ENCODE measurements around the gene PALB2.
A peak's percentile ranks its signal among the peaks of the same experiment; 100 is the strongest.

PALB2 gene

DNA sequence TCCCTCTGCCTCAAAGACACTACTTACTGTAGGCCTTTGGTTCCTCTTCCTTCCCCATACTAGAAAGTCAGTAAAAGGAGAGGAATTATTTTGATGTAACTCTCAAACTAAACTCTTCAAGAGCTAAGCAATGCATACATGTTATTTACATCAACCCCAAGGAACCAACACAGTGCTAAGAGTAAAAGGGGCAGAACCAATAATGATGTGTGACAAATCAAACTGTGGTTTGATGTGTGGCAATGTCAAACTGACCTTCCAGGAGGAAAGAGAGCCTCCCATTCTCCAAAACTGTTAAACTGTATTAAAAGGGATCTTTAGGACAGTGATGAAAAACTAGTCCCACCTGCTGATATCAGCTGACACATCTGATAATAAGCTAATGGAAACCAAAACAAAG is 60.7 kb downstream of the PALB2 start:
- DNase-seq = no peak

DNA sequence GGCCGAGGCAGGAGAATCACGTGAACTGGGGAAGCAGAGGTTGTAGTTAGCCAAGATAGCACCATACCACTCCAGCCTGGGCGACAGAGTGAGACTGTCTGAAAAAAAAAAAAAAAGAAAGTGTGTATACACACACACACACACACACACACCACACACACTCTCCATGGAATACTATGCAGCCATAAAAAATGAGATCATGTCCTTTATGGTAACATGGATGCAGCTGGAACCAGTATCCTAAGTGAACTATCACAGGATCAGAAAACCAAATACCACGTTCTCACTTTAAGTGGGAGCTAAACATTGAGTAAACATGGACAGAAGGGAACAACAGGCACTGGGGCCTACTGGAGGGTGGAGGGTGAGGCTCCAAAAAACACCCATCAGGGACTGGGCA is 61.7 kb downstream of the PALB2 start:
- DNase-seq = no peak

DNA sequence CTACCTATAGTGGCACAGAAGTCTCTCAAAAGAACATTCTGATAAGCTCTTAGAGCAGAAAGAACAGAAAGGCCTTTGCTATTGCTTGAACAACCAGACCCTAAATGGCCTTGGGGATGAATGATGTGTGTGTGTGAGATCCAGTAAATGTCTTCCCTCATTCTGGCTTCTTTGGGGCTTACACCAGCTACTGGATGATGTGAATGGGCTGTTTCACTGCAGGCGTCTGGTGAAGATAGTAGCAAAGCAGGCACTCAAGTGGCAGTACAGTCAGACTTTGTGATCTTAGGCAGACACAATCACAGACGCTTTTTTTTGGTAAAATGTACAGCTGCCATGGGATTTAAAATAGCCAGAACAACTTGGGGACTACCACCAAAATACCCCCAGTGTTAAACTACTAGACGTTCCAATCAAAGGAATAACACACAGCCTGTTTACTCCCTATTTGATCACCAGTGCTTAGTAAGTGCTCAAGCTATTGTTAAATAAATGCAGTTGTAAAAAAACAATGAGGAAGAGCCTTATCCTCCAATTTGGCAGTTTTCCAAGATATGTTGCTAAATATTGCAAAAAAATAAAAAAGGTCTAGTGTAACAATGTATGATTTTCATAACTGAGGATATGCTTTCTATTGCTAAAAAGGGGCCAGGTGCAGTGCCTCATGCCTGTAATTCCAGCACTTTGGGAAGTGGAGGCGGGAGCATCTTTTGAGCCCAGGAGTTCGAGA is 62.8 kb downstream of the PALB2 start:
- DNase-seq = no peak

DNA sequence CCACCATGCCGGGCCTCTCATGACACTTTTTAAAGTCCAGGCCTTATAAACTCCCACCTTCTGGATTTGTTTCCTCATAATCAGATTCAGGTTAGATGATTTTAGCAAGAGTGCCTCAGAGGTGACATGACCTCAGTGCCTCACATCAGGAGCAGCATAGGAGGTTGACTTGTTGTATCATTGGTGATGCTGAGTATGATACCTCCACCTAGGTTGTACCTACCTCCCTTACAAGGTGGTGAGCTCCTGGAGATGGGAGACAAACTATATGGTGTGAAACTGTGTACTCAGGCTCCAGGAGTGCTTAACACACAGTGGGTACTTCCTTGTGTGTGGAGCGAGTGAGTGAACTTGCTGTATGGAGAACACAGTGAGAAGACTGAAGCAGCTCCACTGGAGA is 63.6 kb downstream of the PALB2 start:
- DNase-seq = no peak

DNA sequence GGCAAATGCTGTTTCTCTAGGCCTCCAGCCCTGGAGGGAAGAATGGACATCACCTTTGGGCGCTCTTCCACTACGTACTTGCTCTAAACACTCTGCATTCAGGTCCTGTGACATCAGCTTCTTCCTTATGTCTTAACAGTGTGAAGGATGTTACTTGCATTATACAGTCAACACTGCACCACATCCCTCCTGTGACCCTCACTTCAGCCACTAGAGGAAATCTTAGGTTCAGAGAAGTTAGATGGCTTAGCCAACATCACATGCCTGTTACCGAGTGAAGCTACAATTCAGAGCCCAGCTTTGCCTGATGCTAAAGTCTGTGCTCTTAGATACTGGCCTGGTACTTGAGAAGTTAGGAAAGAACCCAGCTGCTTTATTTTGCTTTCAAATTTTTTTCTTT is 65.3 kb downstream of the PALB2 start:
- no peak for DNase-seq

DNA sequence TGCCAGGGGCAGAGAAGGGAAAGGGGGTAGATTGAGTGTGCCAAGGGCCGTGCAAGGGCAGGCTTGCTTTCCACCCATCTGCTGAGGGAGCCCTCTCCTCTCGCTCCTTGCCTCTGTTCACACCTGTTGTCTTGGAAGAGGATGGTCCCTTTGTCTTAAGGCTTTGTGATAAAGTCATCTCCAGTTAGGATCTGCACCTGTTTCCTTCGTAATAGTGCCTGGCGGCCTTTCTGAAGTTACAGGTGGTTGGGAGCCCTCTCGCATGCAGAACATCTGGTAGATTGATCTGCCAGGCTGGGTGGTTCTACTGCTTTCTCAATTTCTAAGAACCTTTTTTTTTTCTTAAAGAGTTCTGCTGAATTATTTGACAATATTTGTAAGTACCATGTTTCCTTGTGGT is 67.3 kb downstream of the PALB2 start:
- DNase-seq = no peak

DNA sequence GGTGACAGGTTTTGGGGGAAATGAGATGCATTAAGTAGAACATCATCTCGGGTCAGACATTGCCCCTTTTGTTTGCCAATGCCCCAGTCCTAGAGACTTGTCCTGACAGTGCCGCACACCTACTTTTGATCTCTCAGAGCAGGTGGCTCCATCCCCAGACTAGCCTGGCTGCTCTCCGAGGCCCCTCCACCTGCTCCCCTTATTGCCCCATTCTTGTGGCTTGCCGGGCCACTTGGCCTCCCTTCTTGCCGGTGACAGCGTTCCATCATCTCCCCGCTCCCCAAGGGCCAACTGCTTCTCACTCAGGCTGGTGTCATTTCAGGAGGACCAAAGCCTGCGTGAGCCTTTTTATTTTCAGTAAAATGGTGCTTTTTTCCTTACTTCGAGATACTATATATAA is 68.7 kb downstream of the PALB2 start:
- no peak for DNase-seq

DNA sequence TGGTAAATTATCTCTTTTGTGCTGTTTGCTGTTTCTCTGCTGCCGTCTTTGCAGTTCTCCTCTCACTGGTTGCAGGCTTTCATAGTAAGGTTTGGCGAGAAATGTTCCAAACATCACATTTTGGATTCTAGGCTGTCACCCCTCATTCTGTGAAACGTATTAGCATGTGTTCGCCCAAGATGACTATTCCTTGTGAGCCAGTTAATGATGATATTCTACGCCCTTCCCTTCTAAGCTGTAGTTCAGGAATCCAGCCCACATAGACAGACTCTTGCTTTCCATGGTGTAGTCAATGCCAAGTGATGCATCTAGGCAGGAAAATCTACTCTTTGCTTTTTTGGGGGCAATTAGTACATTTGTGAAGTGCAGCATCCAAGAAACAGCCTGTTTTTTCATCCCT is 69.2 kb downstream of the PALB2 start:
- DNase-seq = no peak

DNA sequence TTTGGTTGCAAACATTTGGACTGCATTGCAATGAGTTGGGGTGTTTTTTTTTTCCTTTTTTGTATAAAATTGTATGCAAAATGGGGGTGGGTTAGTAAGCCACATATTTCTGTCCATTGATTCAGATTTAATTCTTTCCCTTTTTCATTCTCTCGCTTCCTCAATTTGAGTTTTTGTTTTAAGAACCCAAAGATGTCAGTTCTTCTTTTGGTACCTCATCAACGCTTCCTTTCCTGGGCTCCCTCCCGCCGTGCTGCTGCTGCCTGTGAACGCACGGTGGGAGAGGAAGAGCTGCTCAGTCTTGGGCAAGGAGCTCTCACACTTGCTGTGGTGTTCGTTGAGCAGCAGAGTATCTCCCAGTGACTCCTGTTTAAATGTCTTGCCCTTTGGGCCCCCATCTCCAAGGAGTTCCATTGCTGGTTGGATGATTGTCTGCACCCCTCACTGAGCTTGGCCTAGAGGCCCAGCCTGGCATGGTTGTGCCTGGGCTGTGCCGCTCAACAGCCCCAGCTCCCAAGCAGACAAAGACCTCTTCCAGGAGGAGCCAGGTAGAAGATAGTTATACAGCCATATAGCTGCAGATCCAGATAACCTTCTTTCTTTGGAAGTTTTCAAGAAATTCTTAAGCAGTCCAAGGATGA is 70.0 kb downstream of the PALB2 start:
- no peak for DNase-seq

DNA sequence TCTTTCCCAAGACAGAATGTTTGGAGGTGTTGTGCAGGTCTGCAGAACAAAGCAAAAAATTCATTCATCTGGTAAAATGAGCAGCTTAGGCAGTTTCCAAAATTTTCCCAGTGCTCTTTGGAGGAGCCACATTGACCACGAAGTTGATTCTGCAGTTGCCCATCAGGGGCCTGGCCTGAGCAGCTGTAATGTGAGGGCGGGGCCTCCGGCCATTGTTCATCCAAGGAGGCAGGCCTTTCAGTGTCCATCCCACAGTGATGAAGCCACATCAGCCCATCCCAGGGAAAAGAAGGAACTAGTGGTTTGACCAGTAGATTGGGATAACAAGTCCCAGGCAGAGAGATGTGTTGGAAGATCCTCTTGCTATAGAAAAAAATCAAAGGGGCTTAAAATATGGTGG is 73.5 kb downstream of the PALB2 start:
- DNase-seq = no peak

DNA sequence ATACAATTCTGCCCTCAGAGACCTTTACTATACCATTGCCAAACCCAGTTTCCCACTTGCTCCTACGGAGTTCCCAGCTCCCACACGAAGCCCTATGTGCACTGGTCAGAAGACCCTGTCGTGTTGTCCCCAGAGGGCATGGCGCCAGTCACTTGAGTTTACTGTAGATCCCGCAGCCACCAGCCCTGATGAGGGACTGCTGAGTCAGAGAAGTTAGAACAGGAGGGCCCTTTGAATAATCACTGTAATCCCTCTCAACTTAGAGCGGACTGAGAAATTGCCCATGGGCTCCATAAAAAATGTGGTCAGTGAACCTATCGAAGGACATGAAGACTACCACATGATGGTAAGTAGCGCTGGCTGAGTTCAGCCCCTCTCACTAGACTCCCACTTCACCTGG is 74.4 kb downstream of the PALB2 start:
- DNase-seq = no peak

DNA sequence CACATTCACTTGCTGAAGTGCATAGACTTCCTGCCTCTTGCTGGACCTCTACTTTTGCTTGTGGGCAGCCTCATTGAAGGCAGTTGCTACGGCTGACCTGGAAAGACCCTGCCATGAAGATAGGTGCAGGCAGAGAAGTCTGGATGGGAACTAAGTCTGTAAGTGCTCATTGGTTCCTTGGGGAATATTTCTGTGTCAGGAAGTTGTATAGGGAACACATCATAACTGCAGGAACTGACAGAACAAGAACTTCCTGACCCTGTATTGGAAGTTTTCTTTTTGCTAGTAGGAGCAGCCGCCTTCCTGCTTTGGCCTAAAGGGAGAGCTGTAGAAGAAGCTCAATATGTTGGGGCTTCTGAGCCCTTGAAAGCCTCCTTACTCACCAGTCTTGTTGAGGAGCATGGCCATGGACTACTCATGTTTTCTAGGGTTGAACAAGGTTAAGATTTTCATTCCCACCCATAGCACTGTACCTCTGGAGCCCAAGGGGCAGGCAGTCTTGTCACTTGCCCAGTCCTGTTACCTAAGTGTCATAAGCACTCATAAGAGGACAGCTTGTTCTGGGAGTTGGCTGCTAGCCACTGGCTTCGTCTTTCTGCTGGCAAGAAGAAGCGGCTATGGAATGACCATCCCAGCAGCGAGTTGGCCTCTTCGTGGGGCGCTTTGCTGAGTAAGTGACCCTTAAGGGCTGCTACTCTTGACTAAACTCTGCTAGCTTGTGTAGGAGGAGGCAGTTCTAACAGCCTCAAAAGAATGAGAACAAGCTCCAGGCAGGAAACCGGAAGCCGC is 76.3 kb downstream of the PALB2 start:
- DNase-seq = no peak

DNA sequence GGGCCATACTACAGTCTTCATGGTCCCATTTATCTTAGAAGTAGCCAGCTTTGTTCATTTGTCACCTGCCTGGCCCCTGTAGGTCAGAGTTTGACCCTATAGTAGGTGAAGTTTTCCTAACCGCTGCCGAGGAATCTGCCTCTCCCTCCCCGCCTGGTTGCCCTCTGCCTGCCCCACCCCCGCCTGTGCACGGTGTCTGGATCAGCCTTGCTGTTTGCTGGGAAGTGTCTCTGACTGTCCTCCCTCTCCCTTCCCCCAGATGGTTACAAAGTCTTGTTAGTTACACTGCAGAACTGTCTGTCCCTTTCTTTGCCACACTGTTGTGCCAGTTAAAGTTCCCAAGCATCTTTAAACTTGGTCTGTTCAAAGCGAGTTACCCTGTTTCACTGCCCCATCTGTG is 77.9 kb downstream of the PALB2 start:
- no peak for DNase-seq

DNA sequence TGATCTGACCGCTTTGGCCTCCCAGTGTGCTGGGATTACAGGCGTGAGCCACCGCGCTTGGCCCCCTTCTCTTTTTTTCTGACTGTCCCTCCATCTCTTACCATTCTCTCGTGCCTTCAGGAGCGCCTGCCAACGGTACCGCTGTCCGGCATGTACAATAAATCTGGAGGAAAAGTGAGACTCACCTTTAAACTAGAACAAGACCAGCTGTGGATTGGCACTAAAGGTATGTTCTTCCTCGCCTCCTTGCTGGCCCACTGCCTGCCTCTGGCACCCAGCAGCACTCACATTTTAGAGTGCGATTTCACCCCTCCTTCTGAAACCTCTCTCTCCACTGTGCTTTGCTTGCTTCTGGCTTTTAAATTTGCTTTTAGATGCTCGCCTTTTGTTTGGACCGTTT is 78.6 kb downstream of the PALB2 start:
- DNase-seq = no peak

DNA sequence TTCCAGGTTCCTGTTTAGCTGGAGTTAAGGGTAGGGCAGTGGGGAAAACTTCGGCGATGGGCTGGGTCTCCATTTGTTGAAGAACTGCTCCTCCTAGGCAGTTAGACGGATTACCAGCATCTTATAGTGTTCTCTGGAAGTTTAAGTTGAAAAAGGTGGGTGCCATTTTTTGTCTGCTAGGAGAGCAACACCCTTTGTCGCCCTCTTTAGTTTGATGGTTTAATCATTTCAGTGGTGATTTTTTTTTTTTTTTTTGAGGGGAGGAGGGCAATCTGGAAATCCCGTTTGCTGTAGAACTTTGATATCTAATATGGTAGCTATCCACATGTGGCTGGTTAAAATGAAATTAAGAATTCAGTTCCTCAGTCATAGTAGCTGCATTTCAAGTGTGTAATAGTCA is 79.5 kb downstream of the PALB2 start:
- no peak for DNase-seq

DNA sequence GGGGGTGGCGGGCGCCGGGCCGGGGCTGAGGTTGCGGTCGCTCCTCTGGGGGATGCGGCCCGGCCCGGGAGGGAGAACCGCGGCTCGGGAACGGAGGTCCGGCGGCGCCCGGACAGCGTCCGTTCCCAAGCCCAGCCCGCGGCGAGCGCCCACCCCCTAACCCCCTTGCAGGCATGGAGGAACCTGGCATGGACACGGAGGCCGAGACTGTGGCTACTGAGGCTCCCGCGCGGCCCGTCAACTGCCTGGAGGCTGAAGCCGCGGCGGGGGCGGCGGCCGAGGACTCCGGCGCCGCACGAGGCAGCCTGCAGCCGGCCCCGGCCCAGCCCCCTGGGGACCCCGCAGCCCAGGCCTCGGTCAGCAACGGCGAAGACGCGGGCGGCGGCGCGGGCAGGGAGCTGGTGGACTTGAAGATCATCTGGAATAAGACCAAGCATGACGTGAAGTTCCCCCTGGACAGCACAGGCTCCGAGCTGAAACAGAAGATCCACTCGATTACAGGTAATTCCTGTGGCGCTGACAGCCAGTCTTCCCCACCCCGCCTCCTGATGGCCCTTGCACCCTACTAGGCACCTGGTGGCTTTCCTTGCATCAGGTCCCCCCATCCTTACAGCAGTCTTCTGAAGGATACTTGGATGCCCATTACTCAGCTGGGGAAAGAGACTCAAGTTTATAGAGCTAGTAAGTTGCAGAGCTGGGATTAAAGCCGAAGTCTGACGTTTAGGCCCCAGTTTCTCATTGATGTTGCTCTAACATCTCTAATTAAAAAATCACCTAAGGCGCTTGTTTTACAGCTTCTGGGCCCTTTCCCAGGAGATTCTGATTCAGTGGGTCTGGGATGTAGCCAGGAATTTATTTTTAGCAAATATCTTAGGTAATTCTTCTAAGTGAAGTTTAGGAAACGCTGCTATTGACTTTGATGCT is 83.1 kb downstream of the PALB2 start:
- no peak for DNase-seq

DNA sequence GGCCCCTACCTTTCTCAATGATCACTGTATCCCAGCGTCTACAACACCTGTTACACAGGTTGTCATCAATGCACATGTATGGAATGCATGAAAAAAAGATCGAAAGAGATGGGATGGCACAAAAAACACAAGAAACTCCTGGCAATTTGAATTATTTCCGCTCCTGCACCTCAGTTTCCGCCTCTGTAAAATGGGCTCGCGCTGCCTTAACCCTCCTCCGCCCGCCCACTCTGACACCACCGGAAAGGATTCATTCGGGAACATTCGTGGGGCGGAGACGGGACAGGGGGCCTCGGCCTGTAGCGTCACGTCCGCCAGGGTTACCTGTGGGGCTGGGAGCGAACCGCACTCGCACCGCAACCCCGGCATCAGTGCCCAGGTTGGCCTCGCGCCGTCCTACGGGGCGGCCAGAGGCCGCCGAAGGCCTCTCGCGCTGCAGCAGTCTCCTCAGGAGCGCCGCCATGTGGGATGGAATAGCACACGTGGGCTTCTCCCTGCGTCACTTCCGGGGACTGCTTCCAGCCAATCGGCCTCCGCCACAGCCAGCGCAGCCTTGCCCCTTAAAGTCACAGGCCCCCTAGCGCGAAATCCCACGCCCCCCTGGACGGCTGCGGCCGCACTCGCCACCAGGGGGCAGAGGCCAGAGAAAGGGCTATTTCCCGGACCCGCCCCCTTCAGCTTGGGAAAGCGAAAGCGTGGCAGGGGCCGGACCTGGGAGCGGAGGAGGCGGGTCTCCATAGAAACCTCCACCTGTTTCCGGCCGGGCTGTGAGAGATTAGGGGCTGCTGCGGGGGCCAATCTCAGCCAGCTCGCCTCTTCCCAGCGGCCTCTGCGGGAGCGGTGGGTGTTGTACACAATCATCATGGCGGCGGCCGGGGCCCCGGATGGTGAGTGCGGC is 84.0 kb downstream of the PALB2 start, which contains the start of the genes EARS2 and UBFD1:
EARS2 (minus strand) TSS at position 470 of the 898 bp plus-strand sequence; CDS start at position 463, 7 bp downstream.
UBFD1 (plus strand) TSS at position 847 of the 898 bp plus-strand sequence; CDS start at position 863, 16 bp downstream.
- peak; percentile 100 for DNase-seq

DNA sequence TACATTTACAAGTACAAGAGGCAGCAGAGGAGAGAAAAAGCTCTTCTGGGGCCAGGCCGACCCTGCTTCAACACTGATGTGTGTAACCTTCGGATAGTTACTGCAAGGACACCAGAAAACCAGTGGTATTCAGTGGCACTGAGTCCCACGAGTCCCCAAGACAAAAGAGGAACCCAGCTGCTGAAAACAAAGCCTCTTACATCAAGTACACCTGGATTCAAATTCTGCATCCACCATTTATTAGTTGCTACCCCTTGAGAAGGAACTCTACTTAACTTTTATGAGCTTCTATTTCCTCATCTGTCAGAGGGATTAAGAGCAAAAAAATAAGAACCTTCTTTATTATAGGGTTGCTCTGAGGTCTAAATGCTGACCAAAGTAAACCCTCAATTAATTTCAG is 86.6 kb downstream of the PALB2 start:
- no peak for DNase-seq
